GM12875 (cell line): ENCODE data around the gene MEFV.
"Not testable (repeated sequence)": the region's sequence is repeated elsewhere in the genome, so short reads cannot be mapped to it uniquely, and the experiment has no call there.

Experiments used
- H3K4me3 ChIP-seq: one replicate; pipeline ENCODE4 v1.5.1; 2011; ENCODE audit warnings: low read depth, low read length, control low read depth
- TF ChIP-seq, protein P1 (sequence below): IDR thresholded peaks from 2 replicates; pipeline ENCODE4 v1.5.1; 2011; ENCODE audit warnings: low read depth, mild to moderate bottlenecking, control low read depth, inconsistent platforms, low read length, moderate library complexity, borderline replicate concordance; ENCODE audit not compliant: insufficient read depth

The MEFV gene

DNA sequence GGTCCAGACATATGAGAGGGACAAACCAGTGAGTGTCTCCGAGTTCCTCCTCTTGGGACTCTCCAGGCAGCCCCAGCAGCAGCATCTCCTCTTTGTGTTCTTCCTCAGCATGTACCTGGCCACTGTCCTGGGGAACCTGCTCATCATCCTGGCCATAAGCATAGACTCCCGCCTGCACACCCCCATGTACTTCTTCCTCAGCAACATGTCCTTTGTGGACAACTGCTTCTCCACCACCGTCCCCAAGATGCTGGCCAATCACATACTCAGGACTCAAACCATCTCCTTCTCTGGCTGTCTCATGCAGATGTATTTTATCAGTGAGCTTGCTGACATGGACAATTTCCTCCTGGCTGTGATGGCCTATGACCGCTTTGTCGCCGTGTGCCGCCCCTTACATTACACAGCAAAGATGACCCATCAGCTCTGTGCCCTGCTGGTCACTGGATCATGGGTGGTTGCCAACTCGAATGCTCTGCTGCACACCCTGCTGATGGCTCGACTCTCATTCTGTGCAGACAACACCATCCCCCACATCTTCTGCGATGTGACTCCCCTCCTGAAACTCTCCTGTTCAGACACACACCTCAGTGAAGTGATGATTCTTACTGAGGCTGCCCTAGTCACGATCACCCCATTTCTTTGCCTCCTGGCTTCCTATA, 40.7 kb downstream of the MEFV start:
- TF ChIP-seq, protein P1, sequence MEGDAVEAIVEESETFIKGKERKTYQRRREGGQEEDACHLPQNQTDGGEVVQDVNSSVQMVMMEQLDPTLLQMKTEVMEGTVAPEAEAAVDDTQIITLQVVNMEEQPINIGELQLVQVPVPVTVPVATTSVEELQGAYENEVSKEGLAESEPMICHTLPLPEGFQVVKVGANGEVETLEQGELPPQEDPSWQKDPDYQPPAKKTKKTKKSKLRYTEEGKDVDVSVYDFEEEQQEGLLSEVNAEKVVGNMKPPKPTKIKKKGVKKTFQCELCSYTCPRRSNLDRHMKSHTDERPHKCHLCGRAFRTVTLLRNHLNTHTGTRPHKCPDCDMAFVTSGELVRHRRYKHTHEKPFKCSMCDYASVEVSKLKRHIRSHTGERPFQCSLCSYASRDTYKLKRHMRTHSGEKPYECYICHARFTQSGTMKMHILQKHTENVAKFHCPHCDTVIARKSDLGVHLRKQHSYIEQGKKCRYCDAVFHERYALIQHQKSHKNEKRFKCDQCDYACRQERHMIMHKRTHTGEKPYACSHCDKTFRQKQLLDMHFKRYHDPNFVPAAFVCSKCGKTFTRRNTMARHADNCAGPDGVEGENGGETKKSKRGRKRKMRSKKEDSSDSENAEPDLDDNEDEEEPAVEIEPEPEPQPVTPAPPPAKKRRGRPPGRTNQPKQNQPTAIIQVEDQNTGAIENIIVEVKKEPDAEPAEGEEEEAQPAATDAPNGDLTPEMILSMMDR, result no peak
- H3K4me3 ChIP-seq, result no peak overlapping the region

GRCh38 chr16:3214904-3215600, 41.4 kb downstream of the MEFV start:
- no peak overlapping the region for H3K4me3 ChIP-seq
- TF ChIP-seq, protein P1, result no peak

DNA sequence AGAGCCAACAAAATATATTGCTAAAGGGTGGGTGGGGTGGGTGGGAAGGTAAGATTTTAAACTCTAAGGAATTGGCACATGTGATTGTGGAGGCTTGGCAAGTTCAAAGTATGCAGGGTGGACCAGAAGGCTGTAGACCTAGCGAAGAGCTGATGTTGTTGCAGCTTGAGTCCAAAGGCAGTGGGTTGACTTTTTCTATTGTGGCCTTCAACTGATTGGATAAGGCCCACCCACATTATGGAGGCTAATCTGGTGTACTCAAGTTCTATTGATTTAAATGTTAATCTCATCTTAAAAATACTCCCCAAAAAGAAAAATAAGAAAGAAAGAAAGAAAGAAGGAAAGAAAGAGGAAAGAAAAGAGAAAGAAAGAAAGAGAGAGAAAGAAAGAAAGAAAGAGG, 43.9 kb downstream of the MEFV start:
- H3K4me3 ChIP-seq, result no peak overlapping the region
- TF ChIP-seq, protein P1, result no peak

GRCh38 chr16:3212006-3212405, 44.4 kb downstream of the MEFV start:
- no peak overlapping the region for H3K4me3 ChIP-seq
- TF ChIP-seq, protein P1, result no peak

DNA sequence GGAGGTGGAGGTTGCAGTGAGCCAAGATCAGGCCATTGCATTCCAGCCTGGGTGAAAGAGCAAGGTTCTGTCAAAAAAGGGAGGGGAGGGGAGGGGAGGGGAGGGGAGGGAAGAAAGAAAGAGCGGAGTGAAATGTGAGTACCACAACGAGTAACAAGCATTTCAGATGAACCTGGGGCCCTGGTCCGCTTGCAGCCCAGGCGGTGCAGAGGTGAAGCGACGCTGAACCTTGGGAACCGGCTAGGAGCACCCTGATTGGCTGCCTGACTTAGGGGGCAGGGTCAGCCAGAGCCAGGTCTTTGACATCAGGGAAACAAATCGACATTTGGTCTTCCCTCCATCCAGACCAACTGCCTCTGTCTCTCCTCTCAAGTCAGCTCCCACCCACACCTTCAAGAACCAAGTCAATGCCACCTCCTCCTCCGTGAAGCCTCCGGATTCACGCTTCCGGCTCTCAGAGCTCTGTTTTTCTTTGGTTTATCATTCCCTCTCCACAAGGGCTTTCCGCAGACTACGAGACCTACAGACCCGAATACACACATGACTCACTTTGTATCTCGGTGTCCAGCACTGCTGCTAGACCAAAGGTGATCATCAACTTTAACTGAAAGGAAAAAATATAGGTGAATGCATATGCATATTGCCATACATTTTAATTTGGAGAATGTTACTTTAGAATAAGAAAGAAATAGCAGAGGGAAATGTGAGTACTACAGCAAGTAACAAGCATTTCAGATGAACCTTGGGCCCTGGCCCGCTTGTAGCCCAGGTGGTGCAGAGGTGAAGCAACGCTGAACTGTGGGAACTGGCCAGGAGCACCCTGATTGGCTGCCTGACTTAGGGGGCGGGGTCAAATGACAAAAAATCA, 49.1 kb downstream of the MEFV start:
- TF ChIP-seq, protein P1, result no peak

GRCh38 chr16:3205939-3206338, 50.5 kb downstream of the MEFV start:
- H3K4me3 ChIP-seq, result not testable (repeated sequence)

More for the DNA sequence above, 49.1 kb downstream of the MEFV start:
- H3K4me3 ChIP-seq, result no peak overlapping the region

DNA sequence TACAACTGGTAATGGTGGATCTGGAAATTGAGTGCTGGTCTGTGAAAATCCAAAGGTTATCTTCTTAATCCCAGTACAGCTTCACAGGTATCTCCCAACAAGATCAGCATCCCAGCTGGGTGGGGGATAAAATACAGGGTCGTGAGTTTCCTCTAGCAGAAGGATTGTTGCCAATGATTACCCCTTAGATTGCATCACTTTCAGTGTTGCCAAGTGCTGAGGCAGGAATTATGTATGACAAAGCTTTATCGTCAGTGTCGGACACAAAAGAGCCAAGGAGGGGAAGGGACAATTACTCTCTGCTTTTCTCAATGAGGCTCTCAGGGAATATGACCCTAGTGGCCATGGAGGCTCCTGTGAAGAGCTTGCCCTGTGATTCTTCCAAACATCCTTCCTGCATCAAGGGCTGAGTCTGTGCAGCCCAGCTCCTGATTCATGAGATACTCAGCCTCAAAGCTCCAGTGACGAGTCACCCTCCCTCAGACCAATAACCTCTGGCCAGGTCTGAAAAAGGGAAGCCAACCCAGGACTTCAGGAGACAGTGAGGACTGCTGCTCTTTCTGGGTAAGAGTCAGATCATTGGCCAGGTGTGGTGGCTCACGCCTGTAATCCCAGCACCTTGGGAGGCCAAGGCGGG, 53.4 kb downstream of the MEFV start:
- TF ChIP-seq, protein P1, result no peak
- no peak overlapping the region for H3K4me3 ChIP-seq
